GM21390 (cell line): ENCODE data around the gene A4GALT.
A peak's percentile ranks its signal among the peaks of the same experiment; 100 is the strongest.
"Not testable (repeated sequence)": the region's sequence is repeated elsewhere in the genome, so short reads cannot be mapped to it uniquely, and the experiment has no call there.

Source experiments
- ATAC-seq: cut with Tn5 transposase; IDR thresholded peaks from one replicate; pipeline ENCODE4 v1.9.1; 2021; ENCODE audit not compliant: unreplicated experiment

The A4GALT gene, protein sequence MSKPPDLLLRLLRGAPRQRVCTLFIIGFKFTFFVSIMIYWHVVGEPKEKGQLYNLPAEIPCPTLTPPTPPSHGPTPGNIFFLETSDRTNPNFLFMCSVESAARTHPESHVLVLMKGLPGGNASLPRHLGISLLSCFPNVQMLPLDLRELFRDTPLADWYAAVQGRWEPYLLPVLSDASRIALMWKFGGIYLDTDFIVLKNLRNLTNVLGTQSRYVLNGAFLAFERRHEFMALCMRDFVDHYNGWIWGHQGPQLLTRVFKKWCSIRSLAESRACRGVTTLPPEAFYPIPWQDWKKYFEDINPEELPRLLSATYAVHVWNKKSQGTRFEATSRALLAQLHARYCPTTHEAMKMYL

DNA sequence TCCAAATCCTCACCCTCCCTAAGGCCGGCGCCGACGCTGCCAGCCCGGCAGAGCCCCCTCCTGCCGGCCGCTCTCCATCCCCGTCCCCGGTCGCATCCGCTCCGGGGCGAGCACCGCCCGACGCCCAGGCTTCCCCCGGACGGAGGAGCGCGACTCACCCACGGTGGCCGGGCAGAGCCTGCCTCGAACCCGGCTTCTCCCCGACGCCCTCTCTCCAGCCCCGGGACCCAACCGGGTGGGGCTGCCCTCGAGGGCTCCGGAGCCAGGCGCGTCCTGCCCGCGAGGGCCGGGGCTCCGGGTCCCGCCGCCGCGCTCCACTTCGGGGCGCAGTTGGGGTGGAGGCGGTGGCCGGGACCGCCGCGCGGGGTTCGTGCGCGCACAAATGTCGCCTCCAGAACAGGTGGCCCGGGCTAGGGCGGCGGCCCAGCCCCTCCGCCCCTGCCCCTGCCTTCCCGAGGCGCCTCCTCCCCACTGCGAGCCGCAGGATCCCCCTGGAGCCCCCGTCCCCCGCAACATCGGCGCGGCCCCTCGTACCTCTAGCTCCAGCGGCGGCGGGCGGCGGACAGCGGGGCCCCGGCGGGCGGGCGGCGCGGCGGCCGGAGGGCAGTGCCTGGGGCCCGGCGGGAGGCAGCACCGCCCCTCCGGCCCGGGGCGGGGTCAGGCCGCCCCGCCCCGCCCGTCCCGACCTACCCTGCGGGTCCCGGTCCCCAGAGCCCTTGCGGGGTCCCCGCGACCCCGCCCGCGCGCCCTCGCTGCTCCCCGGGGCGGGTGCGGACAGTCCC, at the start of gene A4GALT:
Gene A4GALT (minus strand): TSS at position 608 of the 782 bp plus-strand sequence. CDS start 26,919 bp downstream, outside the sequence.
- no peak for ATAC-seq

DNA sequence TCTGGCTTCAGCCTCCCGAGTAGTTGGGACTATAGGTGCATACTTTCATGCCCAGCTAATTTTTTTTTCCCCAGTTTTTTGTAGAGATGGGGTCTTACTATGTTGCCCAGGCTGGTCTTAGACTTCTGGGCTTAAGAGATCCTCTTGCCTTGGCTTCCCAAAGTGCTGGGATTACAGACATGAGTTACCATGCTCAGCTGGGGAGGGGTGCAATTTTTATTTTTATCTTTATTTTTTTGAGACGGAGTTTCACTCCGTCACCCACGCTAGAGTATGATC, 49.7 kb upstream of the A4GALT start:
- no peak for ATAC-seq

DNA sequence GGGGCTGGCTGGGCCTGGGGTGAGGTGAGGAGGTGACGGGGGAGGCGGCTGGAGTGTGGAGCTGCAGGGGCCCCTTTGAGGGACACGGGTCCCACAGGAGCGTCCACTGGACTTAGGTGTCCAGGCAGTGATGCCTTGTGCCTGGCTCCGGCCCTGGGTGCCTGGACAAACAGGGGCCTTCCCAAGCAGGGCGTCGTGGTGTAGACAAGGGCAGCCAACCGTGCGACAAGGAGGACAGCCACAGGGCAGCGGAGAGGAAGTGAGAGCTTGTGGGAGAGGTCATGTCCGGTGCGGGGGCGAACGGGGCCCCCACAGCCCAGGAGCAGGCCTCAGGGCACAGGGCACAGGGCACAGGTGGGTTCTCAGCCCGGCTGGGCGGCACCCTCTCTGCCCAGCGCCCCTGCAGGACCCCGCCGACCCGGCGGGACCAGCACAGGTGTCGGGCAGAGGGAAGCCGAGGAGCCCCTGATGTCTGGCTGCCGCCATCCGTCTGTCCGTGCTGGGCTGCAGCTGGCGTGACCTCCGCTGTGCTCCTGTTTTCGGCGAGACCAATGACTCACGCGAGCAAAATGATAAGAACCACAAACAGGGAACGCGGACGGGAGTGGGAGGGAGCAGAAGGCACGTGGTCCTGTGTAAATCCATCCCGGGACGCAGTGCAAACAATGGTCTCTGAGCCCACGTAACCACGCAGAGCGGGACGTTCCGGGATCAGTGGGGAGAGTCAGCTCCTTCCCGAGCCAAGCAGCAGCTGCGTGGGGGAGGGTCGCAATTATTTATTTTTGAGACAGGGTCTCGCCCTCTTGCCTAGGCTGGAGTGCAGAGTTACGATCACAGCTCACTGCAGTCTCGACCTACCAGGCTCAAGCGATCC, 49.1 kb upstream of the A4GALT start:
- peak; percentile 78 for ATAC-seq

DNA sequence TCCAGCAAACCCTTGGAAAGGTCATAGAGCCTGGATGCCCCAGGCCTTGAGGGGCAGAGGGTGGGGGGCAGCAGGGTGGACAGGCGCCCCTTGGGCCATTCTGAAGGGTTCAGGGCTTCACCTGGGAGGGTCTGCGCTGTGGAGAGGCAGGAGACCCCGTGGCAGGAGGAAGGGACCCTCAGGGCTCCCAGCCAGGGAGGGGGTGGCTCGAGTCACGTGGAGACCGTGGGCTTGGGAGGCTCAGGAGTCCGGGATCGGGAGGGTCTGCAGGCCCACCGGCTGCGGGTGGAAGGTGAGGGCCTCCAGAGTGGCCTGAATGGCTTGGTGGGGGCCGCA, 48.5 kb upstream of the A4GALT start:
- ATAC-seq, result no peak

DNA sequence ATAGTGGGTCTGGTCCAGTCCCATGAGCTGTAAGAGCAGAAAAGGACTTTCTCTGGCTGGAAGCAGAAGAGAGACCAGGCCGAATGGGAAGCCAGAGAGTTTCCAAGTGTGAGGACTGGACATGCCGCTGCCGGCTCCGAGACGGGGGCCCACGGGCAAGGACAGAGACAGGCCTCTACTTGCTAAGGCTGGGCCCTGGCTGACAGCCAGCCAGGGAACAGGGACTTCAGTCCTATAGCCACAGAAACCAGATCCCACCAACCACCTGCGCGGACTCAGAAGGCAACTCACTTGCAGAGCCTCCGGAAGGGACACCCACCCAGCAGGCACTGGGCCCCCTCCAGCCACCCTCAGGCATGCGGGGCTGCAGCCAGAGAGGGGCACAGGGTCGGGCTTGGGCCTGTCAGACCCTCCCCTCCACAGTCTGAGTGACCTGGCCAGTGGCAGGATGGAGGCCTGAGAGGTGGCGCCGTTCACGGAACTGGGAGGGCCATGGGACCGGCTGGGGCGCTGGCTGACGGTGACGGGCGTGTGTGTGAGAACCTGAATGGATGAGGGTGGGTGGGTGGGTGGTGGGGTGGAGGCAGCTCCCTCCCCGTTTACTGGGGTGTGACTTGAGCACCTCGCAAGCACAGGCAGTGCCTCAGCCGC, 47.8 kb upstream of the A4GALT start:
- ATAC-seq, result no peak

DNA sequence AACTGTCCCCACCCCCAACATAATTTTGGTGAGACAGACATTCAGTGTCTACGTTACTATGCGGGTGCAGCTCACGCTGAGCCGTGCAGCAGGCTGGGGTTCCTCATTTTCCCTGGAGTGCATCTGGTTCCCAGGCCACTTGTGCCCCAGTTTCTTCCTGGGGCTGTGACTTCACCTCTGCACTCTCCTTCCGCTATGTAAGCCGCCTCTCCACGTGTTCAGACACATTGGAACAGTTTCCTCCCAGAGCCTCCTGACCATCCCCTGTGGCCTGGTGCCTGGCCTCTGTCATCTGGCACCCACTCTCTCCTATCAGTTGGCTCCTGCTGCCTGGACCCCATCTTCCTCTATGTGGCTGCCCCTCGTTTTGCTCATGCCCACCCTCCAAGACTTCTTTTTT, 46.2 kb upstream of the A4GALT start:
- ATAC-seq, result no peak

DNA sequence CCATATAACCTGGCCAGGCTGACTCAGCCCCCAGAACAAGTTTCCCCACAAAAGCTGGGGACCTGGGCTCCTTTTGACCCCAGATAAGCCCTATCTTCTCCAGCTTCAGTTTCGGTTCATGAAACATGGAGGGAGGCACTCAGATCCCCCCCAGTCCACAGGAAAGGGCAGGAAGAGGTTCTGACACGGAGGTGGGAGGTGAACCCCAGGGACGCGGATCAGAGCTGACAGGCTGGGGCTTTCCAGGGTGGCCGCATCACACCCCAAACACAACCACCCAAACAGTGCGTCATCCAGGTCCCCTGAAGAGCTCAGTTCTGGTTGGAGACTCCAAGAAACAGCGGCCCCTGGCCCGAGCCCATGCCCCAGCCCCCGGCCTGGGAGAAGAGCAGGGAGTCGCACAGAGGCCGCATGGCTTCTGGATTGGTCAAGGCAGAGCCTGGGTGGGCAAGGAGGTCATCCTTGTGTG, 44.3 kb upstream of the A4GALT start:
- no peak for ATAC-seq

DNA sequence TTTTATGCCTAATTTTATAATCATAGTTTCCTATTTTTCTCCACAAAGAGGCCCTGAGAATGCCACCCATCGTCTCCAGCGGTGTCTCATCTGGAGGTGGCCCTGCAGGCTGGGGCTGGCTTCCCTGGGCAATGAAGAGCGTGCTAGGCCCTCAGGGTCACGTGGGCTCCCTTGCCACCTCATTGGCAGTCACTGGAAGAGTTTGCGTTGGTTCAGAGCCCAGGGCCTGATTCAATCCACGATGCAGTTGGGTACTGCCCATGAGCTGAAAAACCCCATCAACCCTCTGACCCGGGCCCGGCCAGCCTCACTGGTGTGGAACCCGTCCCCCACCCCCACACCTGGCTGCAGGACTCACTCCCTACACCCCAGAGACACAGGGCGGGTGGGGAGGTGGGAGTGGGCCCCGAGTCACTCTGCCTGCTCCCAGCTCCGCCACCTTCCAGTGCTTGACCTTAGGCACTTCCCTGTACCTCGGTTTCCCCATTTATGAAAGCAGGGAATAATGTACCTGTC, 43.4 kb upstream of the A4GALT start:
- ATAC-seq, result no peak

DNA sequence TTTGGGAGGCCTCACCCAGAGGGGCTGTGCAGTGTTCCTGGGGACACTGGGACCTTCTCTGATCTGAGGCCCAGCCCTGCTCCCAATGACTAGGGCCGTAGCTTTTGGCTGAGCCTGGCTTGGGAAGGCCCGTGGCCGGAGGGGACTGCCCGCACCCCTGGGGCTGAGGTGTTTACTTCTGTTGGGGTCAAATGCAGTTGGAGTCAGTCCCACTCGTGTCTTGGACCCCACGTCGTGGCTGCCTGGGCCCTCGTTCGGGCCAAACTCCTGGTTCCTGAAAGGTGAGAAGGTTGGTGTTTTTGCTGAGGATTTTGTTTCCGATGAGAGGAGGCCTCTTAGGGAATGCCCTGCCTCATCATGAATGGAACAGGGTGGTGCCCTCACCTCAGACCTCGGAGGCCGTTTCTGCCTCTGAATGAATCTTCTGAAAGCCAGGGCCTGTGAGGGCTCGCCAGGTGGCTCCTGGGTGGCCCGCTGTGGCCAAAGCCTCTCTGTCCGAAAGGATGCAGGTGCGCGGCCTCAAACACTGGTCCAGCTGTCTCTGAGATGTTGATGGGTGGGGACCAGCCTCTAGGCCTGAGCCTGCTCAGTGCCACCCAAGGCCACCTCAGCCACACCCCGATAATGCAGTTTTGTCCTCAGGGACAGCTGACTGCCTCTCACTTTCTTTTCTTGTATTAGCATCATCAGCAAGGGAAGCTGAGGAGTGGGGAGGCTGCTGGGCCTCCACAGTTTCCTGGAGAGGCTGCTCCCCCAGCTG, 40.3 kb upstream of the A4GALT start:
- ATAC-seq, result no peak

DNA sequence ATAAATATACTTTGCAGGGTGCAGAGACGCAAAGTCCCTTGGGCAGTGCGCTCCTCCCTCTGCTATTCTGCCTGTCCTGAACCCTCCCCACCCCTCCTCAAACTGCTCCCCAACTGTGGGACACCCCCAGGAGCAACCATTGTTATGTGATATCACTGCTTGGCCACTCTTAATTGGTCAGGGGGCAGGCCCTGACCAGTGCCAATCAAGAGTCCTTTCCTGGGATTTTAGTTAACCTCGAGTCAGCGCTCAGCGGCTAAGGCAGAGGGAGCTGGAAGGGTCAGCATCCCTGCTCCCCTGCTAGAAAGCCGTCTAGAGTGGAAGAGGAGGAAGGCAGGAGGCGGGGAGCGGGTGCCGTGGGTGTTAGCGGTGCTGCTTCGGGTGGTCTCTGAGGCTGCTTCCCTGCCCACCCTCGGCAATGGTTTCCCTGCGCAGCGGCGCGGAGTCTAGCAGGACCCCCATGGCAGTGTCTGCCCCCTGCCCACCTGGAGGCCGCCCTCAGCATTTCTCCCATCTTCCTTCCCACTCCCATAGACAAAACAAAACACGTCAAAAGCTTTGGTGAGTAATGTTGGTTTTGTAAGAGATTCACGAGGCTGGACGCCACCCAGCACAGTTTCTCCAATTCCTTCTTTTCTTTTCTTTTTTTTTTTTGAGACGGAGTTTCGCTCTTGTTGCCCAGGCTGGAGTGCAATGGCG, 38.4 kb upstream of the A4GALT start:
- ATAC-seq, result no peak

DNA sequence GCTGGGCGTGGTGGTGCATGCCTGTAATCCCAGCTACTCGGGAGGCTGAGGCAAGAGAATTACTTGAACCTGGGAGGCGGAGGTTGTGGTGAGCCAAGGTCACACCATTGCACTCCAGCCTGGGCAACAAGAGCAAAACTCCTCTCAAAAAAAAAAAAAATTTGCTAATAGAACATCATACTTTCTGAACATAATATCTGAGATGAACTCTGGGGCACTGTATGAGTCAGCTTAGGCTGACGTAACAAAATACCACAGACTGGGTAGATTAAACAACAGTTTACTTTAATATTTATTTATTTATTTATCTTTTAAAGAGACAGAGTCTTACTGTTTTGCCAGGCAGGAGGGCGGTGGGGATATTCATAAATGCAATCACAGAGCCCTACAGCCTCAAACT, 34.9 kb upstream of the A4GALT start:
- not testable (repeated sequence) for ATAC-seq

DNA sequence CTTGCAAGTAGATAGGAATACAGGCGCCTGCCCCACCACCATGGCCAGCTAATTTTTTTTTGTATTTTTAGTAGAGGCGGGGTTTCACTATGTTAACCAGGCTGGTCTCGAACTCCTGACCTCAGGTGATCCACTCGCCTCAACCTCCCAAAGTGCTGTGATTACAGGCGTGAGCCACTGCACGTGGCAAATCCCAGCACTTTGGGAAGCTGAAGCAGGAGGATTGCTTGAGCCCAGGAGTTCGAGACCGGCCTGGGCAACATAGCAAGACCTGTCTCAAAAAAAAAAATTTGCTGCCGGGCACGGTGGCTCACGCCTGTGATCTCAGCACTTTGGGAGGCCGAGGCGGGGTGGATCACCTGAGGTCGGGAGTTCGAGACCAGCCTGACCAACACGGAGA, 34.5 kb upstream of the A4GALT start:
- not testable (repeated sequence) for ATAC-seq

DNA sequence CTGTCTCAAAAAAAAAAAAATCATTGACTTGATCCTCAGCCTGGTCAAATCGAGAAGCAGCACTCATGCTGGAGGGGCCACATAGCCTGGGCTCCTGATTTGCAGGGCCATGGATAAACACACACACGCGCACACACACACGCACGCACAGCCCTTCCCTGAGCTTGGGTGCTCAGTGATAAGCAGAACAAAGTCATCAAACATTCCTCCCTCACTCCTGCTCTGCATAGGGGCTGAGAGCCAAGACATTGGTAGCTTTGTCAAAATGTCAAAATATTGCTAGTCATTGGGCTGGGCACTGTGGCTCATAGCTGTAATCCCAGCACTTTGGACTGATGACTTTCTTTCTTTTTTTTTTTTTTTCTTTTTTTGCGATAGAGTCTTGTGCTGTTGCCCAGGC, 34.0 kb upstream of the A4GALT start:
- ATAC-seq, result no peak

DNA sequence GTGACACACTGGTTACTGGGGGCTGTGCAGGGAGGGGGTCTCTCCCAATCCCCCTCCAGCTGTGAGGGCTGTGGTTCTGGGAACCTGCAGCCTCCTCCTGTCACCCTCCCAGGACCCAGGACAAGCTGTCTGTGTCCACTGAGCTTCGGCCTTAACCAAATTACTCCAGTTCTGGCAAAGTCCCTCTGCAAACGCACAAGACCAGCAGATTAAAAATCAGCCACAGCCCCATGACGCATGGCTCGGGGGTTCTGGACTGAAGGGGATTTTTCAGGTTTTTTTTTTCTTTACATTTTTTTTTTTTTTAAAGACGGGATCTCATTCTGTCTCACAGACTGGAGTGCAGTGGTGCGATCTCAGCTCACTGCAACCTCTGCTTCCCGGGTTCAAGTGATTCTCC, 32.2 kb upstream of the A4GALT start:
- ATAC-seq, result no peak

DNA sequence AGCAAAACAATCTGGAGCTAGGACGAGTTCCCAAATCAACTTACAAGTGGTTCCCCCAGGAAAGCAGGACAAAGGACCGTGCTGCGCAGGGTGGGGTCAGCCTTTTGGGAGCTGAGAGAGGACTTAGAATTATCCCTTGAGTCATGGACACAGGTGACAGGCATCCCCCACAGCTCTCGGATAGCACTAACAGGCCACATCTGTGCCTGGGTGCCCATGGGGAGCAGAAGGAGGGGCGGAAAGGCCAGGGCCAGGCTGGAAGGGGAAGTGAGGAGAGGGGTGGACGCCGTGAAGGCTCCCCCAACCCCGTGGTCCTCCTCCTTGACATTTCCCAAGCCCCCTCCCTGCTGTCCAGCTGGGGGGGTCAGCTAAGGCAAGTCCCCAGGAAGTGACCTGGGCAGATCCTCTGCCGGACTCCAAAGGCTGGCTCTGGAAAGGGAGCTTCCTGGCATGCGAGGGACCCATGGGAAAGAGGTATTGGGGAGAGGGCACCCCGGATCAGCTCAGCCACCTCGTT, 31.6 kb upstream of the A4GALT start:
- no peak for ATAC-seq

DNA sequence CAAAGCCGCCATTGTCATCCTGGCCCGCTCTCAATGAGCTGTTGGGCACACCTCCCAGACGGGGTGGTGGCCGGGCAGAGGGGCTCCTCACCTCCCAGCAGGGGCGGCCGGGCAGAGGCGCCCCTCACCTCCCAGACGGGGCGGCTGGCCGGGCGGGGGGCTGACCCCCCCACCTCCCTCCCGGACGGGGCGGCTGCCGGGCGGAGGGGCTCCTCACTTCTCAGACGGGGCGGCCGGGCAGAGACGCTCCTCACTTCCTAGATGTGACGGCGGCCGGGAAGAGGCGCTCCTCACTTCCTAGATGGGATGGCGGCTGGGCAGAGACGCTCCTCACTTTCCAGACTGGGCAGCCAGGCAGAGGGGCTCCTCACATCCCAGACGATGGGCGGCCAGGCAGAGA, 29.8 kb upstream of the A4GALT start:
- not testable (repeated sequence) for ATAC-seq

DNA sequence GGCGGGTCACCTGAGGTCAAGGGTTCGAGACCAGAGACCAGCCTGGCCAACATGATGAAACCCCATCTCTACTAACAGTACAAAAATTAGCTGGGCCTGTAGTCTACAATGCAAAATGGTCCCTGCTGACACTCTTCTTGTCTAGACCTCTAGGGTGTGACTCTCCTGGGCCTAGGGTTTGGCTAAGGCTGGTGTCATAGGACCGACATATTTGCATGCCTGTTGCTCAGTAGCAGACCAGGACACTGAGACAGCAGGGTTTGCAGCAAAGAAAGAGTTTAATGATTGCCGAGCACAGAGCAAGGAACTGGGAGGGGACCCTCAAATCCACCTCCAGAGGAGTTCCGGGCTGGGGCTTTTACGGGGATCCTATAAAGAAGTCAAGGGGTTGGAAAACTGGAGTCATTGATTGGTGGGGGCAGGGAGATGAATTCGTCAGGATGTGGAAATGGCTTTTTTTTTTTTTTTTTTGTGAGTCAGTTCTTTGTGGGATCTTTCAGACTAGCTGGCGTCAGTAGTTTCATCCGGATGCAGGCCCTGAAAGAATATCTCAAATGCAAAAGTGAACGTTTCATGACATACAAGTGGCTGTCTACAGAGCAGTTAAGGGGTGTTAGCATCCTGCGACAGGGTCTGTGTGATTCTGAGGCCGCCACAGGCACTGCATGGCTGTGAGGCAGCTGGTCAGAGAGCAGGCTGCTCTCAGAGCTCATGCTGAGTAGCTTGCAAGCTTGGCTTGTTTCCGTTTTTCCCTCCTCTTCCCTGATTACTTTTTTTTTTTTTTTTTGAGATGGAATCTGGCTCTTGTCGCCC, 27.2 kb upstream of the A4GALT start:
- ATAC-seq, result no peak

DNA sequence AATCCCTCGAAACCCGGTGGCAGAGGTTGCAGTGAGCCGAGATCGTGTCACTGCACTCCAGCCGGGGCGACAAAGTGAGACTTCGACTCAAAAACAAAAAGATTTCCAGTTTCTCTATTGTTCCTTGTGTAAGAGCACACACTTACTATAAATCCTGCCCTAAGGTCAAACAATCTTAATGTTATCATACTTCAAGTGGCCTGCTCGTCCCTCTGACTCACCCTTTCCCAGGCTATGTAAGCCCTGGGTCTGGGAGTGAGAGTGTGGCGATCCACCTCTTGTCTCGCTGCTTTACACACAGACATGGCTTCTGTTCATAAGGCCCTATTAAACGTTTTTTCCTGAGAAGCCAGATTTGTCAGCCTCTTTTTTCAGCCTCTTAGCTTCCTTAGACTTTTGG, 24.4 kb upstream of the A4GALT start:
- no peak for ATAC-seq
